Keratinocyte (primary cell): ENCODE data around the gene LIMA1. TPM values are rescaled to one million over a fixed set of nuclear protein-coding genes. Genes with fewer than 3 reads are reported as not detected.

Experiments
- DNase-seq: peaks from one replicate; pipeline ENCODE4 v3.0.0-alpha.2; 2011; ENCODE audit warnings: low read depth, missing footprints, low spot score
- FAIRE-seq: peaks from 2 replicates; lab custom pipeline; 2011; peaks lifted over from hg19 to GRCh38; lab: Jason Lieb, UNC
- H2AFZ ChIP-seq: 2 replicates; pipeline ENCODE4 v1.6.0; 2012; ENCODE audit warnings: low read length, control low read depth, inconsistent platforms; ENCODE audit not compliant: control insufficient read depth
- H3K27ac ChIP-seq: 2 replicates; pipeline ENCODE4 v1.5.1; 2011; ENCODE audit warnings: low read length; ENCODE audit not compliant: control insufficient read depth, insufficient read depth
- H3K27me3 ChIP-seq: 3 replicates; pipeline ENCODE4 v1.6.0; 2011; ENCODE audit warnings: low read length; ENCODE audit not compliant: control insufficient read depth, insufficient read depth; ENCODE audit errors: extremely low read depth
- H3K36me3 ChIP-seq, 2 experiments: 2 replicates in 1 of 2; 3 replicates in 1 of 2; pipeline ENCODE4 v1.5.1; 2011; ENCODE audit warnings: low read length in 2 of 2, mild to moderate bottlenecking in 1 of 2; ENCODE audit not compliant: control insufficient read depth in 2 of 2, insufficient read depth in 2 of 2; ENCODE audit errors: extremely low read depth in 1 of 2
- H3K4me1 ChIP-seq: 3 replicates; pipeline ENCODE4 v1.5.1; 2011; ENCODE audit warnings: low read length; ENCODE audit not compliant: control insufficient read depth, insufficient read depth; ENCODE audit errors: extremely low read depth
- H3K4me2 ChIP-seq: 3 replicates; pipeline ENCODE4 v1.6.0; 2011; ENCODE audit warnings: low read depth, low read length; ENCODE audit not compliant: control insufficient read depth, insufficient read depth; ENCODE audit errors: extremely low read depth
- H3K4me3 ChIP-seq, 3 experiments: fragments of 200-600 bp in 1 of 3; sonication (generic) in 1 of 3; 2 replicates in 2 of 3; 3 replicates in 1 of 3; pipeline ENCODE4 v1.5.1; 2011 to 2016; ENCODE audit warnings: low read length in 3 of 3, mild to moderate bottlenecking in 3 of 3, control low read depth in 2 of 3, inconsistent platforms in 1 of 3, low read depth in 1 of 3, mixed read lengths in 1 of 3, mixed run types in 1 of 3, moderate library complexity in 1 of 3; ENCODE audit not compliant: control insufficient read depth in 2 of 3, insufficient read depth in 2 of 3; ENCODE audit errors: extremely low read depth in 1 of 3
- H3K79me2 ChIP-seq: 2 replicates; pipeline ENCODE4 v1.6.0; 2012; ENCODE audit warnings: low read length; ENCODE audit not compliant: control insufficient read depth, insufficient read depth
- H3K9ac ChIP-seq: 3 replicates; pipeline ENCODE4 v1.6.0; 2011; ENCODE audit warnings: low read length; ENCODE audit not compliant: control insufficient read depth, insufficient read depth; ENCODE audit errors: extremely low read depth
- H3K9me1 ChIP-seq: 3 replicates; pipeline ENCODE4 v1.6.0; 2011; ENCODE audit warnings: low read length; ENCODE audit not compliant: control insufficient read depth, insufficient read depth; ENCODE audit errors: extremely low read depth
- H3K9me3 ChIP-seq: 2 replicates; pipeline ENCODE4 v1.5.1; 2012; ENCODE audit warnings: low read depth, low read length; ENCODE audit not compliant: control insufficient read depth
- H4K20me1 ChIP-seq: 3 replicates; pipeline ENCODE4 v1.6.0; 2011; ENCODE audit warnings: low read length; ENCODE audit not compliant: control insufficient read depth, insufficient read depth; ENCODE audit errors: extremely low read depth
- EZH2 ChIP-seq: IDR thresholded peaks from one replicate; pipeline ENCODE4 v1.6.1; 2012; ENCODE audit warnings: inconsistent platforms, mild to moderate bottlenecking, low read length, moderate library complexity
- dilution Hi-C: fragments of 300-500 bp; cut with MboI; formaldehyde crosslinking; loops from one replicate; pipeline ENCODE4 v1.7.0; 2020; ENCODE audit warnings: low sequenced_read_pairs; ENCODE audit not compliant: extremely low pct_ligation_motif_present
- polyA plus RNA-seq, 5 experiments: library from polyadenylated mRNA; depleted of rRNA in 3 of 5; stranded (reverse) in 3 of 5; stranded (forward) in 1 of 5; unstranded in 1 of 5; fragments of >200 nt; gene quantifications; 1 replicate in 1 of 5; 2 replicates in 3 of 5; 3 replicates in 1 of 5; pipeline versions ENCODE4 v1.2.1 to v1.2.3, GENCODE V29; 2011 to 2012; ENCODE audit warnings: missing spikeins in 2 of 5, low read depth in 1 of 5, low replicate concordance in 1 of 5
- TF ChIP-seq, protein P1 (sequence below), 3 experiments: IDR thresholded peaks in 1 of 3; conservative IDR thresholded peaks in 1 of 3; optimal IDR thresholded peaks in 1 of 3; 2 replicates in 2 of 3; 3 replicates in 1 of 3; pipeline versions ENCODE3 to v1.5.1; 2011; ENCODE audit warnings: low read length in 3 of 3, mild to moderate bottlenecking in 3 of 3, moderate library complexity in 2 of 3, control low read depth in 1 of 3, inconsistent platforms in 1 of 3; ENCODE audit not compliant: insufficient read depth in 2 of 3; ENCODE audit errors: extremely low read depth in 1 of 3

LIMA1 gene
- polyA plus RNA-seq, 1 donor (not counting 4 experiments of a cell fraction or from before 2014, with no cell fraction given), result 510 TPM

DNA sequence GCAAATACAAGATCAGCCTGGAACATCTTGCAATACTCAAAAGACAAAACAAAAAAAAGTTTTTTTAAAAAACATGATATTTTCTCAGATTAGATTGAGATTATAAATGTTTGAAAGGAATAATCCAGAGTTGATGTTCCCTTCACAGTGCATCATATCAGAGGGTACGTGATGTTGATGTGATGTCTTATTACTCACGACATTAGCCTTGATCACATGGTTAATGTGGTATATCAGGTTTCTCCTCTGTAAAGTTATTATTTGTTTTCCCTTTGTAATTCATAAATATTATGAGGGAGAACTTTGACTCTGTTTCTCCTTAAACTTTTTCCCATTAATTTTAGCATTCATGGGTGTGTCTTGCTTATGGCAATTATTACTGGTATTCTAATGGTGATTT lies 26.6 kb downstream of the LIMA1 start:
- dilution Hi-C loops, result no loop called here
- no peaks in the 10 kb centered on the region for H3K79me2 ChIP-seq
- no peaks in the 10 kb centered on the region for H3K36me3 ChIP-seq
- DNase-seq (no peak), FAIRE-seq (no peak)
- H3K9me1 ChIP-seq, result no peaks in the 10 kb centered on the region
- H2AFZ ChIP-seq, result no peak overlapping the region
- no peaks in the 10 kb centered on the region for H3K27me3 ChIP-seq
- H3K4me3 ChIP-seq, result no peak overlapping the region
- H3K27ac ChIP-seq, result peak overlapping the region; percentile 45
- H4K20me1 ChIP-seq, result no peaks in the 10 kb centered on the region
- H3K9me3 ChIP-seq, result no peaks in the 10 kb centered on the region
- no peak overlapping the region for H3K9ac ChIP-seq
- no peak overlapping the region for H3K4me2 ChIP-seq
- TF ChIP-seq EZH2, result no peak
- TF ChIP-seq, protein P1, sequence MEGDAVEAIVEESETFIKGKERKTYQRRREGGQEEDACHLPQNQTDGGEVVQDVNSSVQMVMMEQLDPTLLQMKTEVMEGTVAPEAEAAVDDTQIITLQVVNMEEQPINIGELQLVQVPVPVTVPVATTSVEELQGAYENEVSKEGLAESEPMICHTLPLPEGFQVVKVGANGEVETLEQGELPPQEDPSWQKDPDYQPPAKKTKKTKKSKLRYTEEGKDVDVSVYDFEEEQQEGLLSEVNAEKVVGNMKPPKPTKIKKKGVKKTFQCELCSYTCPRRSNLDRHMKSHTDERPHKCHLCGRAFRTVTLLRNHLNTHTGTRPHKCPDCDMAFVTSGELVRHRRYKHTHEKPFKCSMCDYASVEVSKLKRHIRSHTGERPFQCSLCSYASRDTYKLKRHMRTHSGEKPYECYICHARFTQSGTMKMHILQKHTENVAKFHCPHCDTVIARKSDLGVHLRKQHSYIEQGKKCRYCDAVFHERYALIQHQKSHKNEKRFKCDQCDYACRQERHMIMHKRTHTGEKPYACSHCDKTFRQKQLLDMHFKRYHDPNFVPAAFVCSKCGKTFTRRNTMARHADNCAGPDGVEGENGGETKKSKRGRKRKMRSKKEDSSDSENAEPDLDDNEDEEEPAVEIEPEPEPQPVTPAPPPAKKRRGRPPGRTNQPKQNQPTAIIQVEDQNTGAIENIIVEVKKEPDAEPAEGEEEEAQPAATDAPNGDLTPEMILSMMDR (optimal IDR thresholded peaks at IDR 0.05 in 1 of 3, IDR thresholded peaks at IDR 0.05 in 1 of 3, conservative IDR thresholded peaks at IDR 0.05 in 1 of 3; ENCODE audit: extremely low read depth in 1 of 3, insufficient read depth in 2 of 3, low read length in 3 of 3), result no peak
- peaks cover 66% of the 10 kb centered on the region for H3K4me1 ChIP-seq

DNA sequence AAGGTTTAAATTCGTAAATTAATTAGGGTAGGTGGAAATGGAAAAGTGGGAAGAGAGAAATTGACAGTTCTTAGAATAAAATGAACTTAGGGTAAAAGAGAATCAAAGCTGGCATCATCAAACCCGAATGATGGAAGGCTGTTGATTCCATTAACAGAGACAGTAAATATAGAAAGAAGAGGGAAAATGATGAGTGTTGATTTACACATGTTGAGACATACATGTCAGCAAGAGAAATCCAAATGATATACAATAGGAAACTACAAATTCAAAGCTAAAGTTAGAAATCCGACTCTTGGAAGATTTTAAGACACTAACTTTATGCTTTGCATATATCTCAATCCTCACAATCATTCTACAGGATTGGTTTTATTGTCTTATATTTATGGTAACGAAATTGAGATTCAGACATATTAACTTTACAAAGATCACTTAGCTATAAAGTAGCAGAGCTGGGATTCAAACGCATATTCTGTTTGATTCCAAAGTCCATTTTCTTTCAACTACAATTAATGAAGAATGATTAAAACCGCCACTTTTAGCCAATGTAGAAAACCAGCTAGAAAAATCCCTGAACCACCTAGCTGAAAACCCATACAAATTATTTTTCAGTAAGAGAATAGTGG lies 30.2 kb downstream of the LIMA1 start:
- Histone ChIP-seq H3K27ac (peak overlapping the region; percentile 66), H3K36me3 (no peaks in the 10 kb centered on the region), H3K79me2 (peaks cover 5% of the 10 kb centered on the region), H2AFZ (no peak overlapping the region), H3K9me1 (no peaks in the 10 kb centered on the region), H3K4me2 (peak overlapping the region; percentile 25), H3K4me3 (no peak overlapping the region), H4K20me1 (no peaks in the 10 kb centered on the region), H3K4me1 (peaks cover 64% of the 10 kb centered on the region), H3K9me3 (no peaks in the 10 kb centered on the region), H3K27me3 (no peaks in the 10 kb centered on the region), H3K9ac (no peak overlapping the region)
- FAIRE-seq (no peak), DNase-seq (no peak)
- TF ChIP-seq, protein P1 (optimal IDR thresholded peaks at IDR 0.05 in 1 of 3, IDR thresholded peaks at IDR 0.05 in 1 of 3, conservative IDR thresholded peaks at IDR 0.05 in 1 of 3; ENCODE audit: extremely low read depth in 1 of 3, insufficient read depth in 2 of 3, low read length in 3 of 3), result no peak
- TF ChIP-seq EZH2, result no peak
- dilution Hi-C loops, result no loop called here
